ENCODE measurements around the gene ALDH1L1. TPM values are rescaled to one million over a fixed set of nuclear protein-coding genes. Genes with fewer than 3 reads are reported as not detected.

The ALDH1L1 gene
- total RNA-seq, 1 experiment from 2014 or later: 1.2 TPM

DNA sequence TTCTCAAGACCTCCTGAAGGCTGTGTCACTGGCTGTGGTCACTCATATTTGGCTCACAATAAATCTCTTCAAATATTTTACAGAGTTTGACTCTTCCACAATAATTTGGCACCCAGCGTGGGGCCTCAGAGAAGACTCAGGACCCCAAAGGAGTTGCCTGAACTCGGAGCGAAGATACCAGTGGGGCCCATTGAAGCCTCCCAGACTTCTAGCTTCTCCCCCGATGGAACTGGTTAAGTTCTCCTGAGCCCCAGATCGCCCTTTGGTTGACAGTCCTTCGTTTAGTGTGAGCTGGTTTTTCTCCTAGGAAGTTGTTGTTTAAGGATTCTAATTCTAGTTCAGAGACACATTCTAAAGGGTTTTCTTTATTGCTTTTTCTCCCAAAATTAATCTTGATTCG is 95.1 kb downstream of the ALDH1L1 start (continued):
- TF ChIP-seq, protein P1, sequence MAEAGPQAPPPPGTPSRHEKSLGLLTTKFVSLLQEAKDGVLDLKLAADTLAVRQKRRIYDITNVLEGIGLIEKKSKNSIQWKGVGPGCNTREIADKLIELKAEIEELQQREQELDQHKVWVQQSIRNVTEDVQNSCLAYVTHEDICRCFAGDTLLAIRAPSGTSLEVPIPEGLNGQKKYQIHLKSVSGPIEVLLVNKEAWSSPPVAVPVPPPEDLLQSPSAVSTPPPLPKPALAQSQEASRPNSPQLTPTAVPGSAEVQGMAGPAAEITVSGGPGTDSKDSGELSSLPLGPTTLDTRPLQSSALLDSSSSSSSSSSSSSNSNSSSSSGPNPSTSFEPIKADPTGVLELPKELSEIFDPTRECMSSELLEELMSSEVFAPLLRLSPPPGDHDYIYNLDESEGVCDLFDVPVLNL (CRISPR knock-in tag; IDR thresholded peaks at IDR 0.05; ENCODE audit: borderline replicate concordance, low read depth): no peak
- TF ChIP-seq GRHL2 (CRISPR knock-in tag; IDR thresholded peaks at IDR 0.05; ENCODE audit: insufficient replicate concordance, severe bottlenecking) (no peak), RELA (CRISPR knock-in tag; IDR thresholded peaks at IDR 0.05; ENCODE audit: borderline replicate concordance) (no peak), CREB1 (CRISPR knock-in tag; IDR thresholded peaks at IDR 0.05) (no peak), GTF2I (CRISPR knock-in tag; conservative IDR thresholded peaks at IDR 0.05) (no peak)

DNA sequence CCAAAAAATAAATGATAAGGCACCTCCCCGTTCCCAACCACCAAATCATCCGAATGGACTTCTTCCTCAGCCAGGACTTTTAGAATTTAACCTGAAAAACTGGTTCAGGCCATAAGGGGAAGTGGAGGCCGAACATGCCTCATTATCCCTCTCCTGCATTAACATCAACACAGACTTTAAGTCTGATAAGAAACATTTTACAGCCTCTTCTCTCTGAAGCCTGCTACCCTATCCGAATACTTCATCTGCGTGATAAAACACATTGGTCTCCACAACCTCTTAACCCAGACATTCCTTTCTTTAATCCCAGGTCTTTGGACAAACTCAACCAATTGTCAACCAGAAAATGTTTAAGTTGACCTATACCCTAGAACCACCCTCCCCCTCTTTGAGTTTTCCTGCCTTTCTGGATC is 95.6 kb downstream of the ALDH1L1 start:
- H3K36me3 Mint-ChIP-seq: peaks cover 28% of the 10 kb centered on the region
- peaks cover 50% of the 10 kb centered on the region for H3K9me3 Mint-ChIP-seq
- H3K4me3 Mint-ChIP-seq: peak overlapping the region; percentile 62
- no peak for DNase-seq (ENCODE audit: low spot score)
- H3K27me3 Mint-ChIP-seq (ENCODE audit: low read depth): peaks cover 12% of the 10 kb centered on the region
- ATAC-seq: no peak
- peaks cover 13% of the 10 kb centered on the region for H3K4me1 Mint-ChIP-seq
- TF ChIP-seq, protein P2, sequence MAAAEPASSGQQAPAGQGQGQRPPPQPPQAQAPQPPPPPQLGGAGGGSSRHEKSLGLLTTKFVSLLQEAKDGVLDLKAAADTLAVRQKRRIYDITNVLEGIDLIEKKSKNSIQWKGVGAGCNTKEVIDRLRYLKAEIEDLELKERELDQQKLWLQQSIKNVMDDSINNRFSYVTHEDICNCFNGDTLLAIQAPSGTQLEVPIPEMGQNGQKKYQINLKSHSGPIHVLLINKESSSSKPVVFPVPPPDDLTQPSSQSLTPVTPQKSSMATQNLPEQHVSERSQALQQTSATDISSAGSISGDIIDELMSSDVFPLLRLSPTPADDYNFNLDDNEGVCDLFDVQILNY (CRISPR knock-in tag; IDR thresholded peaks at IDR 0.05): no peak
- TF ChIP-seq MYBL2 (CRISPR knock-in tag; IDR thresholded peaks at IDR 0.05): no peak
- TF ChIP-seq NFATC4 (CRISPR knock-in tag; IDR thresholded peaks at IDR 0.05): no peak
- no peak for TF ChIP-seq ETV6 (CRISPR knock-in tag; IDR thresholded peaks at IDR 0.05)
- TF ChIP-seq ZNF416 (CRISPR knock-in tag; IDR thresholded peaks at IDR 0.05): no peak
- TF ChIP-seq, protein P3, sequence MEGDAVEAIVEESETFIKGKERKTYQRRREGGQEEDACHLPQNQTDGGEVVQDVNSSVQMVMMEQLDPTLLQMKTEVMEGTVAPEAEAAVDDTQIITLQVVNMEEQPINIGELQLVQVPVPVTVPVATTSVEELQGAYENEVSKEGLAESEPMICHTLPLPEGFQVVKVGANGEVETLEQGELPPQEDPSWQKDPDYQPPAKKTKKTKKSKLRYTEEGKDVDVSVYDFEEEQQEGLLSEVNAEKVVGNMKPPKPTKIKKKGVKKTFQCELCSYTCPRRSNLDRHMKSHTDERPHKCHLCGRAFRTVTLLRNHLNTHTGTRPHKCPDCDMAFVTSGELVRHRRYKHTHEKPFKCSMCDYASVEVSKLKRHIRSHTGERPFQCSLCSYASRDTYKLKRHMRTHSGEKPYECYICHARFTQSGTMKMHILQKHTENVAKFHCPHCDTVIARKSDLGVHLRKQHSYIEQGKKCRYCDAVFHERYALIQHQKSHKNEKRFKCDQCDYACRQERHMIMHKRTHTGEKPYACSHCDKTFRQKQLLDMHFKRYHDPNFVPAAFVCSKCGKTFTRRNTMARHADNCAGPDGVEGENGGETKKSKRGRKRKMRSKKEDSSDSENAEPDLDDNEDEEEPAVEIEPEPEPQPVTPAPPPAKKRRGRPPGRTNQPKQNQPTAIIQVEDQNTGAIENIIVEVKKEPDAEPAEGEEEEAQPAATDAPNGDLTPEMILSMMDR (IDR thresholded peaks at IDR 0.05): no peak
- TF ChIP-seq, protein P4, sequence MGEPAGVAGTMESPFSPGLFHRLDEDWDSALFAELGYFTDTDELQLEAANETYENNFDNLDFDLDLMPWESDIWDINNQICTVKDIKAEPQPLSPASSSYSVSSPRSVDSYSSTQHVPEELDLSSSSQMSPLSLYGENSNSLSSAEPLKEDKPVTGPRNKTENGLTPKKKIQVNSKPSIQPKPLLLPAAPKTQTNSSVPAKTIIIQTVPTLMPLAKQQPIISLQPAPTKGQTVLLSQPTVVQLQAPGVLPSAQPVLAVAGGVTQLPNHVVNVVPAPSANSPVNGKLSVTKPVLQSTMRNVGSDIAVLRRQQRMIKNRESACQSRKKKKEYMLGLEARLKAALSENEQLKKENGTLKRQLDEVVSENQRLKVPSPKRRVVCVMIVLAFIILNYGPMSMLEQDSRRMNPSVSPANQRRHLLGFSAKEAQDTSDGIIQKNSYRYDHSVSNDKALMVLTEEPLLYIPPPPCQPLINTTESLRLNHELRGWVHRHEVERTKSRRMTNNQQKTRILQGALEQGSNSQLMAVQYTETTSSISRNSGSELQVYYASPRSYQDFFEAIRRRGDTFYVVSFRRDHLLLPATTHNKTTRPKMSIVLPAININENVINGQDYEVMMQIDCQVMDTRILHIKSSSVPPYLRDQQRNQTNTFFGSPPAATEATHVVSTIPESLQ (CRISPR knock-in tag; IDR thresholded peaks at IDR 0.05): no peak
- no peak for TF ChIP-seq OVOL2 (CRISPR knock-in tag; IDR thresholded peaks at IDR 0.05; ENCODE audit: borderline replicate concordance)
- TF ChIP-seq ZNF138 (CRISPR knock-in tag; conservative IDR thresholded peaks at IDR 0.05): no peak
- no peak for TF ChIP-seq NFE2L1 (CRISPR knock-in tag; IDR thresholded peaks at IDR 0.05)
- TF ChIP-seq, protein P5, sequence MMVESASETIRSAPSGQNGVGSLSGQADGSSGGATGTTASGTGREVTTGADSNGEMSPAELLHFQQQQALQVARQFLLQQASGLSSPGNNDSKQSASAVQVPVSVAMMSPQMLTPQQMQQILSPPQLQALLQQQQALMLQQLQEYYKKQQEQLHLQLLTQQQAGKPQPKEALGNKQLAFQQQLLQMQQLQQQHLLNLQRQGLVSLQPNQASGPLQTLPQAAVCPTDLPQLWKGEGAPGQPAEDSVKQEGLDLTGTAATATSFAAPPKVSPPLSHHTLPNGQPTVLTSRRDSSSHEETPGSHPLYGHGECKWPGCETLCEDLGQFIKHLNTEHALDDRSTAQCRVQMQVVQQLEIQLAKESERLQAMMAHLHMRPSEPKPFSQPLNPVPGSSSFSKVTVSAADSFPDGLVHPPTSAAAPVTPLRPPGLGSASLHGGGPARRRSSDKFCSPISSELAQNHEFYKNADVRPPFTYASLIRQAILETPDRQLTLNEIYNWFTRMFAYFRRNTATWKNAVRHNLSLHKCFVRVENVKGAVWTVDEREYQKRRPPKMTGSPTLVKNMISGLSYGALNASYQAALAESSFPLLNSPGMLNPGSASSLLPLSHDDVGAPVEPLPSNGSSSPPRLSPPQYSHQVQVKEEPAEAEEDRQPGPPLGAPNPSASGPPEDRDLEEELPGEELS (CRISPR knock-in tag; IDR thresholded peaks at IDR 0.05): no peak
- TF ChIP-seq, protein P6, sequence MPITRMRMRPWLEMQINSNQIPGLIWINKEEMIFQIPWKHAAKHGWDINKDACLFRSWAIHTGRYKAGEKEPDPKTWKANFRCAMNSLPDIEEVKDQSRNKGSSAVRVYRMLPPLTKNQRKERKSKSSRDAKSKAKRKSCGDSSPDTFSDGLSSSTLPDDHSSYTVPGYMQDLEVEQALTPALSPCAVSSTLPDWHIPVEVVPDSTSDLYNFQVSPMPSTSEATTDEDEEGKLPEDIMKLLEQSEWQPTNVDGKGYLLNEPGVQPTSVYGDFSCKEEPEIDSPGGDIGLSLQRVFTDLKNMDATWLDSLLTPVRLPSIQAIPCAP (CRISPR knock-in tag; IDR thresholded peaks at IDR 0.05): no peak
- TF ChIP-seq, protein P7, sequence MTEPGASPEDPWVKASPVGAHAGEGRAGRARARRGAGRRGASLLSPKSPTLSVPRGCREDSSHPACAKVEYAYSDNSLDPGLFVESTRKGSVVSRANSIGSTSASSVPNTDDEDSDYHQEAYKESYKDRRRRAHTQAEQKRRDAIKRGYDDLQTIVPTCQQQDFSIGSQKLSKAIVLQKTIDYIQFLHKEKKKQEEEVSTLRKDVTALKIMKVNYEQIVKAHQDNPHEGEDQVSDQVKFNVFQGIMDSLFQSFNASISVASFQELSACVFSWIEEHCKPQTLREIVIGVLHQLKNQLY (CRISPR knock-in tag; IDR thresholded peaks at IDR 0.05): no peak
- POLR2A ChIA-PET: no interaction called here
- H3K27ac Mint-ChIP-seq: no peak overlapping the region
- CTCF ChIA-PET: interaction anchor here (0.7 to 1.0 kb wide), 3 partner anchors 11 to 23 kb away, joined by 3 to 5 read pairs (median 4); no protein-coding TSS in a partner anchor
